HL-60/S4 treated with phorbol 12-myristate 13-acetate at 8.2 ng/mL for 4 days and 3 days (cell line): ENCODE results near the gene UBE2Q2.
"Not testable (repeated sequence)": the region's sequence is repeated elsewhere in the genome, so short reads cannot be mapped to it uniquely, and the experiment has no call there.

ENCODE experiments used
- in situ Hi-C: fragments of 300-500 bp; cut with MboI; formaldehyde crosslinking; loops from 2 replicates; pipeline ENCODE4 v1.15.0; 2022; ENCODE audit warnings: low sequenced_read_pairs

The UBE2Q2 gene

GRCh38 chr15:75823860-75824613 is 19.2 kb upstream of the UBE2Q2 start:
- in situ Hi-C loops = no loop called here

GRCh38 chr15:75827691-75828090 is 15.6 kb upstream of the UBE2Q2 start:
- in situ Hi-C loops = no loop called here

- in situ Hi-C loops = no loop called here
Measured at GRCh38 chr15:75828429-75828828, 14.8 kb upstream of the UBE2Q2 start.

- in situ Hi-C loops = no loop called here
Measured at GRCh38 chr15:75830910-75831805, 12.1 kb upstream of the UBE2Q2 start.

DNA sequence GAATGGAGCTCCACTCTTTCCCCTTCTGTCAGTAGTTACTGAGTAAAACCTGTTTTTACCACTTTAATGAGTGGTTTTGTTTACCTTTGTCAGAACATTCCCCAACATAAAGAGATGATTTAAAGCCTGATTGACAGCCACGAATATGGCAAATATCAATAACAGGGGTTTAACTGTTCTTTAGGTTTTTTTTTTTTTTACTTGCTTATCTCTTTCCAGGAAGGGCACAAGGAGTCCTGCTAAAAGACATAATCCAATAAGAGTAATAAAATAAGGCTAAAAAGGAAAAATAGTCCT is 11.5 kb upstream of the UBE2Q2 start:
- in situ Hi-C loops = no loop called here

DNA sequence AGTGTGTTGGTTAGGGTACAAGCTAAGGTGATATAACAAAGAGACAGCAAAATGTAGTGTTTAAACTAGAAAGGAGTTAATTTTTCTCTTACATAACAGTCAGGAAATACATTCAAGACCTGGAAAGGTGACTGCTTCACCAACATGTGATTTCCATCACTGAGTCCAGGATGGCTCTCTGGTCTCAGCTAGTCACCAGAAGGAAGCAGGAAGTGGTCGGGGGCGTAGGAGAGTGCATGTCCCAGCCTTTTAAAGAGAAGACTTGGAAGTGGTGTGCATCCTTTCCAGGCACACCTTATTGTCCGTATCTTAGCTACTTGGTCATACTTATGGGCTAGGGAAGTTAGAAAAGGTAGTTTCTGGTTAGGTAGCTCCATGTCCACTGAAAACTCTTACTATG is 11.1 kb upstream of the UBE2Q2 start:
- in situ Hi-C loops = no loop called here

DNA sequence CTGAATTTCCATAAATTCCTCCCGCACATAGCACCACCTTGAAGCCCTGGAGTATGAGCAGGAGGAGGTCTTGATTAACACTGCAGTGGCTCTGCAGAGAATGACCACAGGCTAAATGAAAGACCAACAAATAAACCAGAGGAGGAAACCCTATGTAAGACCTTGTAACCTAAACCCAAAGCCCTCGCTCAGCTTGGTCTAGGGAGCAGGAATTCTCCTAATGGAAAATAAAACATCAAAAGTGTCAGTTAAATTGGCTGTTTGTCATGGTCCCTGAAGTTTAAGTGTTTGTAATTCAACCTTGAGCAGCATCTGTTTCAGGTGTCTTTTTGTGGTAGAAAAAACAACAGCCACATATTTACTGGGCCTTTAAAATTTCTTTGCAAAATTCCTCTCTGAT is 9.2 kb upstream of the UBE2Q2 start:
- in situ Hi-C loops = no loop called here

- in situ Hi-C loops = no loop called here
Measured at GRCh38 chr15:75835990-75836958, 7.0 kb upstream of the UBE2Q2 start.

DNA sequence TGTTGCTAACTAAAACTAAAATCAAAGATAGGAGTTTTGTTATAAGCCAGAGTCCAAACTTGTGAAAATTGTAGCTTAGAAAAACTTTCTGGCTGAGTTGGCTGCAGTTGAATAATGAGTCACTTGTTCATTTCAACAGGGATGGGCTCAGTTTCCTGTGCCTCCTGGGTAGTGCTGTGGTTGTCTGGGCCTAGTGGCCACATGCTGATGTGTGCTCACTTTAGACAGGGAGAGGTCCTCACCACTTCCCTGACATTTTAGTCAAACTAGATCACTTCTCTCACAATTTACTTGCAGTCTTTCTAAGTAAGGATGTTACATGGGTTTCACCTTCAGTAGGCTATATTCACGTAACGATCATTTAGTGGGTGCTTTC is 6.3 kb upstream of the UBE2Q2 start:
- in situ Hi-C loops = no loop called here

GRCh38 chr15:75840659-75841058 is 2.6 kb upstream of the UBE2Q2 start:
- in situ Hi-C loops = no loop called here

- in situ Hi-C loops = no loop called here
Measured at GRCh38 chr15:75841626-75842025, 1.6 kb upstream of the UBE2Q2 start.

- in situ Hi-C loops = no loop called here
Measured at GRCh38 chr15:75843678-75844581, 683 bp downstream of the UBE2Q2 start.

DNA sequence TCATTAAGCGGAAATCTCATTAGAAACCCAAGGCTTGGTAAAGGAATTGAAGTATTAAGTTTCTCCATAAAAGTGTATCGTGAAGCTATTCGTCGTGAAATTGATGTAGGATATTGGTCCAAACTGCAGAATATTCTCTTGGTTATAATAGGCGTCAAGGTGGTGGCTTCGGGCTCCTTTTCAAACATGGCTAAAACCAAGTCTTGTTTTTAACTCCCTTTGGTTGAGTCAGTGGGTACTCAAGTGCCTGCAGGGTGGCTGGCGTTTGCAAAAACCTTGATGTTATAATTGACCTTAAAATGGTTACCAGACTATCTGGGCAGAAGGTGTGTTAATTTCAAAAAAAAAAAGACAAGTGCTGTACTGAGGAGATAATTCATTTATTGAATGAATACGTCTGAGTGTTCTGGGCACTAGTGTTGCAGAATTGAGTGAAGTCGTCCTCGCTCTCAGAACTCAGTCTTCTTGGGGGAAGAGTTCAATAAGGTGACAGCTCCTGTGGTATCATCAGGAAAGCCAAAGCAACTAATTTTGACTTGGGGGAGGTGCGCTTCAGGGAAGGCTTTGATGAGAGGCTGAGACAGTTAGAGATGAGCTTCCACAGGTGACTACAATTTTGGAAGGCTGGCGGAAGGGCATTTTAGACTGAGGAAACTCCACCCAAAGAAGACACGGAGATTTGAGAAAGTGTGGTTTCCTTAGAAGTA is 1.5 kb downstream of the UBE2Q2 start:
- in situ Hi-C loops = no loop called here

- in situ Hi-C loops = no loop called here
Measured at GRCh38 chr15:75849167-75849566, 5.9 kb downstream of the UBE2Q2 start.

DNA sequence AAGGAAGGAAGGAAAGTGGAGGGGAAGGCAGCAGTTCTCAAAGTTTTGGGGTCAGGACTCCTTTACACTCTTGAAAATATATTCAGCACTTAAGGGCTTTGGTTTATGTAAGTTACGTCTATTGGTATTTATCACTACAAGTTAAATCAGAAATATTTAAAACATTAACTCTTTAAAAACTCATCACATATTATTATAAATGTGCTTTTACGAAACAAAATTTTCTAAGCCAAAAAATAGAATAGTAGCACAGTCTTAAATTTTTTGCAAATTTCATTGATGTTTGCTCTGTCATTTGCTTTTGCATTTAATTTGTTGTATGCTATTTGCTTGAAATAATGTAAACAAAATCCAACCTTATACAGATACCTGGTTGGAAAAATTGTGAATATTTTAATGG is 7.5 kb downstream of the UBE2Q2 start:
- in situ Hi-C loops = no loop called here

DNA sequence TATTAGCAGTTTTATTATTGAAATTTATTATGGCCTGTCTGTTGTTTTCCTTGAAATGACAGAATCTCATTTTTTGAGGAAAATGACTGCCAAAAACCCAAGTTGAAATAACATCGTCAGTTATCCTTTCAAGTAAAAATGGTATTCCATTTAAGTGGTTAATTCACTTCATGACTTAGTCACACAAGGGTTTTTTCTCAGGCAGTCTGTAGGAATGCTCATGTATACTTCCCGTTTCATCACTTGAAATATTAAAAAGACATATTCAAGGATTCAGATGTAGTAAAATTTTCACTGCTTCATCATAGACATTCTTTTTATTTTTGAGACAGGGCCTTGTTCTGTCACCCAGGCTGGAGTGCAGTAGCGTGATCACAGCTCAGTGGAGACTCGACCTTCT is 8.3 kb downstream of the UBE2Q2 start:
- in situ Hi-C loops = not testable (repeated sequence)

GRCh38 chr15:75857886-75858285 is 14.6 kb downstream of the UBE2Q2 start:
- in situ Hi-C loops = no loop called here

DNA sequence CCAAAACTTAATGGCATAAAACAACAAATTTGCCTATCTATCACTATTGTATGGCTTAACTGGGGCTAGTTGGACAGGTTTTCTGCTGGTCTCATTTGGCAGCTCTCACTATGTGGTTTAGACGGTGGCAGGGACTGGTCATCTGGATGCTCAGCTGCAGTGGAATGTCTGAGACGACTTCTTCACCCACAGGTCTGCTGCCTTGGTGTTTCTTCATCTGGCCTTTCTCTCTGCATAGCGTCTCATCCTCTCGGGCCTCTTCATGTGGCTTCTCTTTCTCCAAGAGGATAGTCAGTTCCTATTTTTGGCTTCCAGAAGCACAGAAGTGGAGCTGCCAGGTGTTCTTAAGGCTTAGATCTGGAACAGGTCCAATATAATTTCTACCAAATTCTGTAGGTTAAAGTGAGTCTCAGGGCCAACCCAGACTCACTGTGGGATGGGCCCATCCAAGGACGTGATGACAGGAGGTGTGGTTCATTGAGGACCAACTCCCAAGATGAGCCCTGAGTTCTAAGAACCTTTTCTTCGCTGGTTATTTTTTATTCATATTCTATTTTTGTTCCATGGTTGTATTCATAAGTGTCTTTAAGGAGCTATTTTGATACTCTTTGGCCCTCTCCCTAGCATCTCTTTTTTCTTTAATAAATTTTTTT is 18.6 kb downstream of the UBE2Q2 start:
- in situ Hi-C loops = no loop called here

GRCh38 chr15:75862796-75863195 is 19.5 kb downstream of the UBE2Q2 start:
- in situ Hi-C loops = no loop called here
